A673 (cell line): ENCODE data around the gene ANKRD11. TPM values are rescaled to one million over a fixed set of nuclear protein-coding genes. Genes with fewer than 3 reads are reported as not detected.

Experiments used
- BruUV-seq: library from RNA; stranded (reverse); fragments of 400-500 nt; replicated peaks from 2 replicates; lab custom pipeline; 2021; lab: Mats Ljungman, UMichigan
- CTCF ChIA-PET: fragments of 300-600 bp; sonication (Branson Sonifier 250); formaldehyde crosslinking; loops from one replicate; lab custom pipeline; 2022; ENCODE audit warnings: antibody characterized with exemption; lab: Charles Lee
- POLR2A ChIA-PET: fragments of 300-600 bp; sonication (Branson Sonifier 250); formaldehyde crosslinking; loops from one replicate; lab custom pipeline; 2022; ENCODE audit warnings: antibody characterized with exemption; ENCODE audit not compliant: low non-redundant PET; lab: Charles Lee
- DNase-seq: peaks from one replicate; pipeline ENCODE4 v3.0.0-alpha.2; 2015; ENCODE audit warnings: low spot score
- H3K27ac ChIP-seq: fragments of 200-600 bp; sonication (generic); 2 replicates; pipeline ENCODE4 v1.5.1; 2016; ENCODE audit warnings: mixed run types, low read depth, mild to moderate bottlenecking, mixed read lengths, antibody characterized with exemption, low read length; ENCODE audit not compliant: poor library complexity, severe bottlenecking
- H3K27me3 ChIP-seq: fragments of 200-600 bp; sonication (generic); replicated peaks from 2 replicates; pipeline ENCODE4 v1.6.1; 2017; ENCODE audit warnings: mixed run types, low read depth, mild to moderate bottlenecking, mixed read lengths, antibody characterized with exemption, low read length; ENCODE audit not compliant: insufficient read depth, poor library complexity
- H3K36me3 ChIP-seq: fragments of 200-600 bp; sonication (generic); 2 replicates; pipeline ENCODE4 v1.6.1; 2016; ENCODE audit warnings: mixed run types, mild to moderate bottlenecking, mixed read lengths, antibody characterized with exemption, low read length; ENCODE audit not compliant: insufficient read depth, poor library complexity, severe bottlenecking
- H3K4me1 ChIP-seq: fragments of 200-600 bp; sonication (generic); 2 replicates; pipeline ENCODE4 v1.6.1; 2017; ENCODE audit warnings: mixed run types, mild to moderate bottlenecking, mixed read lengths, antibody characterized with exemption, low read length; ENCODE audit not compliant: insufficient read depth, poor library complexity, severe bottlenecking
- H3K4me3 ChIP-seq: fragments of 200-600 bp; sonication (generic); 2 replicates; pipeline ENCODE4 v1.5.1; 2016; ENCODE audit warnings: low read depth, mixed run types, mild to moderate bottlenecking, mixed read lengths, low read length; ENCODE audit not compliant: poor library complexity, severe bottlenecking
- H3K9me3 ChIP-seq: fragments of 200-600 bp; sonication (generic); 2 replicates; pipeline ENCODE4 v1.6.1; 2016; ENCODE audit warnings: mixed run types, low read depth, mild to moderate bottlenecking, mixed read lengths, antibody characterized with exemption, low read length; ENCODE audit not compliant: poor library complexity, severe bottlenecking
- EZH2 ChIP-seq: fragments of 200-600 bp; sonication (generic); IDR thresholded peaks from 2 replicates; pipeline ENCODE4 v1.6.1; 2017; ENCODE audit warnings: borderline replicate concordance, low read depth, mild to moderate bottlenecking, mixed read lengths, antibody characterized with exemption, low read length; ENCODE audit not compliant: poor library complexity, severe bottlenecking
- intact Hi-C: fragments of 100-400 bp; cut with micrococcal nuclease; formaldehyde crosslinking; loops from one replicate; pipeline ENCODE4 v1.10.0; 2022; ENCODE audit not compliant: unreplicated experiment
- total RNA-seq: library from RNA; stranded (reverse); gene quantifications from 2 replicates; pipeline ENCODE4 v1.2.3, GENCODE V29; 2021
- TF ChIP-seq, protein P1 (sequence below): fragments of 300-800, 200-600 bp; sonication (generic); conservative IDR thresholded peaks from 2 replicates; pipeline ENCODE4 v1.5.1; 2017; ENCODE audit warnings: low read depth, mild to moderate bottlenecking, antibody characterized with exemption, low read length, moderate library complexity, mixed read lengths

The ANKRD11 gene
- total RNA-seq, 1 experiment from 2014 or later: 217 TPM

DNA sequence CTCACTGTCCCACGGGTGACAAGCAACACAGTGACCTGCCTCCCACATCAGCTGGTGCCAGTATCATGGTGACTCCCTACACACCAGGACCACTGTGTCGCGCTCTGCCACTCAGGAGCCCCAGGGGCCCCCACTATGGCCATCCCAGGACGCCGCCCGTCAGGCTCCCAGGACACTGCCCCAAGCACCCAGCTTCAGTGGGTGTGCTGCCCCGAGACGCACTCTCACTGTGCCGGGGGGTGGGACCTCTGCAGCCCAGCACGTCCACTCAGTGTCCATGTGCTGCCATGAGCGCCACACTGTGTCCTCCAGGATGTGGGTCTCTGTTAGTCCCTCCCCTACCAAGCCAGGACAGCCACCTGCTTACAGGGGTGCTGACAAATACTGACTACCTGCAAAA is 152.4 kb downstream of the ANKRD11 start:
- no TSS peak for BruUV-seq

DNA sequence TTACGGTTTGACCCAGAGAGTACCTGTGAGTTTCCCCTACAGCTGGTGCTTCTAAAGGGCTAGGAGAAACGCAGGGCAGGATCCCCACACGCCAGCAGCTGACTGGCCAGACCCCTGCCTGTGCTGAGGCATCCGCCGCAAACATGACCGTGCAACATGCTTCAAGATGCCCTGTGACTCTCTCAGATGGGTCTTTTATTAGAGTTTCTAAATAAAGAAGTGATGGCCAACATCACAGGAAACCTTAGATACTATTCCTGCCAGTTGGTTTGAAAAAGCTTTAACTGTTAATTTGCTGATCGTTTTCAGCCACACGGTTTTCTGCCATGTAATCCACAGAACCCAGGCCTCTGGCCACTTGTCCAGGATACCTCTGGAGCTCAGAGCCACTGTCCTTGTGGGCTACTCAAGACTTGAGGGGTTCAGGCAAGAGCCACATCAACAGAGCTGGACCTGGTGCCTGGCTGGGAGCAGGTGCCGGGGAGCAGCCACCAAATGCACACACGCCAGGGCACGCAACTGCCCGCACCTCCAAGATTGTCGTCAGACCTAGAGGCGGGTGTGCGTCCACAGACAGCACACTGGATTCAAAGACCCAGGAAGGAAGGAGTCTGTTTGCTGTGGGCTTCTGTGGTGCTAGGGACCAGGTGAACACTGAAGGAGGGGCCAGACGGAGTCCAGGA is 154.4 kb downstream of the ANKRD11 start:
- intact Hi-C loops: no loop called here
- CTCF ChIA-PET: interaction anchor here (0.6 kb wide), 1 partner anchor 11 kb away, joined by 3 read pairs; no protein-coding TSS in a partner anchor
- Histone ChIP-seq H3K36me3 (no peaks in the 10 kb centered on the region), H3K27ac (peak overlapping the region; percentile 29), H3K27me3 (no peaks in the 10 kb centered on the region), H3K9me3 (no peaks in the 10 kb centered on the region), H3K4me3 (no peak overlapping the region), H3K4me1 (peaks cover 53% of the 10 kb centered on the region)
- DNase-seq: no peak
- TF ChIP-seq, protein P1, sequence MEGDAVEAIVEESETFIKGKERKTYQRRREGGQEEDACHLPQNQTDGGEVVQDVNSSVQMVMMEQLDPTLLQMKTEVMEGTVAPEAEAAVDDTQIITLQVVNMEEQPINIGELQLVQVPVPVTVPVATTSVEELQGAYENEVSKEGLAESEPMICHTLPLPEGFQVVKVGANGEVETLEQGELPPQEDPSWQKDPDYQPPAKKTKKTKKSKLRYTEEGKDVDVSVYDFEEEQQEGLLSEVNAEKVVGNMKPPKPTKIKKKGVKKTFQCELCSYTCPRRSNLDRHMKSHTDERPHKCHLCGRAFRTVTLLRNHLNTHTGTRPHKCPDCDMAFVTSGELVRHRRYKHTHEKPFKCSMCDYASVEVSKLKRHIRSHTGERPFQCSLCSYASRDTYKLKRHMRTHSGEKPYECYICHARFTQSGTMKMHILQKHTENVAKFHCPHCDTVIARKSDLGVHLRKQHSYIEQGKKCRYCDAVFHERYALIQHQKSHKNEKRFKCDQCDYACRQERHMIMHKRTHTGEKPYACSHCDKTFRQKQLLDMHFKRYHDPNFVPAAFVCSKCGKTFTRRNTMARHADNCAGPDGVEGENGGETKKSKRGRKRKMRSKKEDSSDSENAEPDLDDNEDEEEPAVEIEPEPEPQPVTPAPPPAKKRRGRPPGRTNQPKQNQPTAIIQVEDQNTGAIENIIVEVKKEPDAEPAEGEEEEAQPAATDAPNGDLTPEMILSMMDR: no peak
- no peak for TF ChIP-seq EZH2
- POLR2A ChIA-PET: no interaction called here
- BruUV-seq: no TSS peak

More for the DNA sequence above, 152.4 kb downstream of the ANKRD11 start:
- Histone ChIP-seq H3K36me3 (no peaks in the 10 kb centered on the region), H3K4me1 (peaks cover 40% of the 10 kb centered on the region), H3K27me3 (no peaks in the 10 kb centered on the region), H3K9me3 (no peaks in the 10 kb centered on the region), H3K4me3 (no peak overlapping the region), H3K27ac (no peak overlapping the region)
- CTCF ChIA-PET: no interaction called here
- no peak for TF ChIP-seq EZH2
- TF ChIP-seq, protein P1: no peak
- DNase-seq: no peak
- intact Hi-C loops: no loop called here
- POLR2A ChIA-PET: no interaction called here

DNA sequence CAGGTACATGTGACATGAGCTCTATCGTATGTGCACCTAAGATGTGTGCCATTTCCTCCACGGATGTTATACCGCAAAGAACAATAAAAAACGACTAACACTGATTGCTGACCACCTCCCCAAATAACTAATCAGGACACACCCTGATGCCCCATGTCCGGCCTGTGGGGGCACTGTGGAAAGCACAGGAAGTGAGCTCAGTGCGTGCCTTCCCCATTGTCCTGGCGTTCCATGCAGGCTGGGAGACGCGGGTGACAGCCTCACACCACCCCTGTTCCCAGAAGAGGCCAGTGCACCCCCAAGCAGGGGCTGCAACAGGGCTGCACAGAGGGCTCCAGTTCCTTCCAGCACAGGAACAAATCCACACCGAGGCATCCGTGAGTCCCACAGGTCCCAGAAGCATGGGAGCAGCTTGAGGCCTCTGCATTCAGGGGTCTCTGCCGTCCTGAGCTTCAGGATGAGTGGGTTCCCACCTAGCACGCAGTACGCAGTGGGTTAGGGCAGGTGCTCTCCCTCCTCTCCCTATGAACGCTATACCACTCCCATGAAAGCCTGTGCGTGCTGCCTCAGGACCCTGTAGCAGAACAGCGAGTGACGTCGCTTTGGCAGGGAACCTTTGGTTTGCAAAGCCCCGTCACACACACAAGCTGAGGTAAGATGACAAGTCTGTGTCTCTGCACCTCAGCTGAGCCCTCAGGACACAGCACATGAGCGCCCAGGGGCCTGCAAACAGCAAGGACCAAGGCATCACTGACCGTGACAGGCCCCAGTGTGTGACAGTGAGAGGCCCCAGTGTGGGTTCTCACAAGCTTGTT is 155.2 kb downstream of the ANKRD11 start:
- ChIA-PET POLR2A (no interaction called here), CTCF (interaction anchor here (0.6 kb wide), 1 partner anchor 11 kb away, joined by 3 read pairs; no protein-coding TSS in a partner anchor)
- TF ChIP-seq, protein P1: no peak
- TF ChIP-seq EZH2: no peak
- Histone ChIP-seq H3K27me3 (no peaks in the 10 kb centered on the region), H3K9me3 (no peaks in the 10 kb centered on the region), H3K27ac (peak overlapping the region; percentile 63), H3K4me1 (peaks cover 56% of the 10 kb centered on the region), H3K4me3 (no peak overlapping the region), H3K36me3 (no peaks in the 10 kb centered on the region)
- BruUV-seq: no TSS peak
- DNase-seq: no peak
- intact Hi-C loops: loop anchor here (5.0 kb wide), 2 partner anchors 157 to 172 kb away; partner anchors contain the start of genes ANKRD11 and SPG7
